ENCODE measurements around the gene RAPGEF3.

RAPGEF3 gene

GRCh38 chr12:47746073-47746472, 12.6 kb downstream of the RAPGEF3 start:
- TF ChIP-seq CTCF (IDR thresholded peaks at IDR 0.05; ENCODE audit: borderline replicate concordance, control extremely low read depth, extremely low read depth, insufficient read depth, missing control alignments): no peak
- in situ Hi-C loops (cut with MboI; ENCODE audit: low sequenced_read_pairs, unreplicated experiment): no loop called here

GRCh38 chr12:47745485-47746041, 13.1 kb downstream of the RAPGEF3 start:
- TF ChIP-seq CTCF (IDR thresholded peaks at IDR 0.05; ENCODE audit: borderline replicate concordance, control extremely low read depth, extremely low read depth, insufficient read depth, missing control alignments): no peak
- in situ Hi-C loops (cut with MboI; ENCODE audit: low sequenced_read_pairs, unreplicated experiment): no loop called here
- DNase-seq (ENCODE audit: low spot score): no peak

More at GRCh38 chr12:47746073-47746472, 12.6 kb downstream of the RAPGEF3 start:
- peak; percentile 25 for DNase-seq (ENCODE audit: low spot score)

- TF ChIP-seq CTCF (IDR thresholded peaks at IDR 0.05; ENCODE audit: borderline replicate concordance, control extremely low read depth, extremely low read depth, insufficient read depth, missing control alignments): no peak
- DNase-seq (ENCODE audit: low spot score): no peak
- in situ Hi-C loops (cut with MboI; ENCODE audit: low sequenced_read_pairs, unreplicated experiment): no loop called here
These were observed 13.8 kb downstream of the RAPGEF3 start for GRCh38 chr12:47744778-47745436.

- peak; percentile 66 for DNase-seq (ENCODE audit: low spot score)
- TF ChIP-seq CTCF (IDR thresholded peaks at IDR 0.05; ENCODE audit: borderline replicate concordance, control extremely low read depth, extremely low read depth, insufficient read depth, missing control alignments): peak; percentile 65
- in situ Hi-C loops (cut with MboI; ENCODE audit: low sequenced_read_pairs, unreplicated experiment): no loop called here
These were observed 14.6 kb downstream of the RAPGEF3 start for GRCh38 chr12:47744005-47744651.

GRCh38 chr12:47743311-47743860, 15.3 kb downstream of the RAPGEF3 start:
- in situ Hi-C loops (cut with MboI; ENCODE audit: low sequenced_read_pairs, unreplicated experiment): no loop called here
- no peak for DNase-seq (ENCODE audit: low spot score)
- TF ChIP-seq CTCF (IDR thresholded peaks at IDR 0.05; ENCODE audit: borderline replicate concordance, control extremely low read depth, extremely low read depth, insufficient read depth, missing control alignments): no peak

GRCh38 chr12:47742253-47742825, 16.3 kb downstream of the RAPGEF3 start:
- peak; percentile 86 for TF ChIP-seq CTCF (IDR thresholded peaks at IDR 0.05; ENCODE audit: borderline replicate concordance, control extremely low read depth, extremely low read depth, insufficient read depth, missing control alignments)
- in situ Hi-C loops (cut with MboI; ENCODE audit: low sequenced_read_pairs, unreplicated experiment): no loop called here
- peak; percentile 72 for DNase-seq (ENCODE audit: low spot score)
